ENCODE data around the gene CATSPER4. TPM values are rescaled to one million over a fixed set of nuclear protein-coding genes. Genes with fewer than 3 reads are reported as not detected.
A peak's percentile ranks its signal among the peaks of the same experiment; 100 is the strongest.

The CATSPER4 gene
- total RNA-seq, 2 experiments from 2014 or later = not detected

DNA sequence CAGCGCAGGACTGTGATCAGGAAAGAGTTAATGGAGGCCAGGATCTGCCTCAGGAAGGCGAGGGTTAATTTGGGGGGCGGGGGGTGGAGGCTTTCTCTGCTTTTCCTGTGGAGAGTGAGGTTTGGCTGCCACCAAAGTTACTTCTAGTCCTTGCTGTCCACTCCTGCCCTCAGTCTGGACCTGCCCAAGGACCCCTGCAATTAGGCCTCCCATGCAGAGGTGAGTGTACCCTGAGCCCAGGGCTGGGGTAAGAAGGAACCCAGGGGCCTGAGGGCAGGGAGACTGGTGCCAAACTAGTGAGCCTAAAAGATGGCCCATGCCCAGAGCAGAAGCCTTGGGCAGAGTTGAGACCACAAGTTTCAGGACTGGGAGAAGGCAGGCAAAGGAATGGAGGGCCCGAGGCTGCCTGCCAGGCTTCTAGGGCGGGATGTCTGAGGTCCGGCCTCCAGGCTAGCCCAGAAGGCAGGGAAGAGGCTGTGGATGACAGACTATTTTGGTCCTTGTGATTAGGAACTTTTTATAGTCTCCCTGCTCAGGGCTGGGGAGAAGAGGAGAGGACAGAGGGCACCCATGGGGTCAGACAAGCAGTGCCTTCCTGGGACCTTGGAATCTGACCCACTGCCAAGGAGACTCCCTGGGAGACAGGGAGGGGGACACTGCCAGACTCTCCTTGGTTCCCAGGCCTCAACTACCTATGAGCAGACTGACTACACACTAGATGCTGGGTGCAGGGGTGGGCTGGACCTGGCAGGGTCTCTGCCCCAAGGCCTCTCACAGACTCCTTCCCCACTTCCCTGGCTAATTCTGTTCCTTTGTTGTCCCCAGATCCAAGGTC lies 31.3 kb upstream of the CATSPER4 start, which contains the start of gene FAM110D:
Gene FAM110D (plus strand): TSS at position 172 of the 835 bp plus-strand sequence. CDS start 2,213 bp downstream, outside the sequence.
- ChIA-PET POLR2A (no interaction called here), CTCF (interaction anchor here (0.8 to 3.3 kb wide), 2 partner anchors 11 to 673 kb away, joined by 3 to 11 read pairs; partner anchors contain the start of genes C1orf232 and ZNF593)
- Mint-ChIP-seq H3K4me3 (no peak within 1 kb of the TSS), H3K27me3 (peaks cover 58% of the 10 kb centered on the region), H3K36me3 (ENCODE audit: low read depth) (no peaks in the 10 kb centered on the region), H3K9me3 (no peaks in the 10 kb centered on the region), H3K4me1 (peaks cover 12% of the 10 kb centered on the region), H3K27ac (no peak within 1 kb of the TSS)
- no peak for DNase-seq

DNA sequence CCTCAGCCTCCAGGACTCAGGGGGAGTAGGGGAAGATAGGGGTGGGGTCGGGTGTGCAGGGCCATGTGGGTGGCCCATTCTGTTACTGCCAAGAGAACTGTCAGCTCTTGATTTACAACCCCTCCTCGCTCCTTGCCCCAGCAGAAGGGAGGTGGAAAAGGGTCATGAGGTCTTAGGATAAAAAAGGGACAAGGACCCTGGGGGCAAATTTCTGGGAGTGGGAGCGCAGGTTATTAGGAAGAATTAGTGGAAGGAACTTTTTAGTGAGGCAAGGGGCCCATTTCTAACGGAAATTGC lies 30.7 kb upstream of the CATSPER4 start:
- POLR2A ChIA-PET = no interaction called here
- no peak overlapping the region for H3K27ac Mint-ChIP-seq
- peaks cover 15% of the 10 kb centered on the region for H3K4me1 Mint-ChIP-seq
- H3K27me3 Mint-ChIP-seq = peaks cover 58% of the 10 kb centered on the region
- H3K36me3 Mint-ChIP-seq (ENCODE audit: low read depth) = no peaks in the 10 kb centered on the region
- H3K9me3 Mint-ChIP-seq = no peaks in the 10 kb centered on the region
- CTCF ChIA-PET = interaction anchor here (0.8 to 3.3 kb wide), 3 partner anchors 10 to 672 kb away, joined by 3 to 11 read pairs (median 4); partner anchors contain the start of genes C1orf232, CEP85 and ZNF593
- no peak overlapping the region for H3K4me3 Mint-ChIP-seq
- no peak for DNase-seq

DNA sequence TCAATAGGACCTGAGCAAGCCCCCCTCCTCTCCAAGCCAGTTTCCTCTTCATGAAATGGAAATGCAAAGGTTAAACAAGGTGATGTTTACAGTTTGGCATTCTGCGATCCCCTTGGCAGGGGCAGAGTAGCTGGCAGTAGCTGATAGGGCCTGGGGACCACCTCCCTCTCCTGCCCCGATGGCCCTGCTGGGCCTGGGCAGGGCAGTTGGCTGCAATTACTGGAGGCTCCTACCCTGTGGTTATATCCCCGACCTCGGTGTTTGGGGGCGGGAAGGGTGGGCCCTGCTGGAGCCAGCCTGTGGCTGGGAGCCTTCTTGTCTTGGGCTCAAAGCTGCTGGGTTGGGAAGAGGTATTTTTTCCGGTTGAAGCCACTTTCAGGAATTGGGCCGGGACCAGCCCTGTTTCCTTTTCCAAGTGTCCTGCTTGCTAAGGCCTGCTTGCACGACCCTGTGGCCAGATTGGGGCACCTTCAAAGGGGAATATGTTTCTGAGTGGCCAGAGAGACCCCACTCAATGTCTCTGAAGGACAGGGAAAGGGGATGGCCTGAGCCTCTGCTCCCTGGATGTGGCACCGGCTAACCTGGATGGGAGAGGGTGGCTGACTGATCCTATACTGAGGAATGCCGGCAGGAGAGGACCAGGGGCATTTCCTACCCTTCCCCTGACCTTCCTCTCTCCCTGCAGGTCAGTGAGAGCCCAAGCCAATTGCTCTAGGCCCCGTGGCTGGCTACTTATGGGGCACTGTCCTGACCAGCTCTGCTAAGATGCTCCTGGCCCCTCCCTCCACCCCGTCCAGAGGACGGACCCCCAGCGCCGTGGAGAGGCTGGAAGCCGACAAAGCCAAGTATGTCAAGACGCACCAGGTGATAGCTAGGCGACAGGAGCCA lies 29.6 kb upstream of the CATSPER4 start:
- Mint-ChIP-seq H3K27ac (no peak overlapping the region), H3K4me1 (peaks cover 25% of the 10 kb centered on the region), H3K36me3 (ENCODE audit: low read depth) (no peaks in the 10 kb centered on the region), H3K4me3 (no peak overlapping the region), H3K27me3 (peaks cover 51% of the 10 kb centered on the region), H3K9me3 (no peaks in the 10 kb centered on the region)
- POLR2A ChIA-PET = no interaction called here
- CTCF ChIA-PET = interaction anchor here (0.7 to 1.5 kb wide), 5 partner anchors 9 to 130 kb away, joined by 3 to 5 read pairs (median 4); partner anchors contain the start of genes CEP85 and ZNF593
- DNase-seq = no peak

DNA sequence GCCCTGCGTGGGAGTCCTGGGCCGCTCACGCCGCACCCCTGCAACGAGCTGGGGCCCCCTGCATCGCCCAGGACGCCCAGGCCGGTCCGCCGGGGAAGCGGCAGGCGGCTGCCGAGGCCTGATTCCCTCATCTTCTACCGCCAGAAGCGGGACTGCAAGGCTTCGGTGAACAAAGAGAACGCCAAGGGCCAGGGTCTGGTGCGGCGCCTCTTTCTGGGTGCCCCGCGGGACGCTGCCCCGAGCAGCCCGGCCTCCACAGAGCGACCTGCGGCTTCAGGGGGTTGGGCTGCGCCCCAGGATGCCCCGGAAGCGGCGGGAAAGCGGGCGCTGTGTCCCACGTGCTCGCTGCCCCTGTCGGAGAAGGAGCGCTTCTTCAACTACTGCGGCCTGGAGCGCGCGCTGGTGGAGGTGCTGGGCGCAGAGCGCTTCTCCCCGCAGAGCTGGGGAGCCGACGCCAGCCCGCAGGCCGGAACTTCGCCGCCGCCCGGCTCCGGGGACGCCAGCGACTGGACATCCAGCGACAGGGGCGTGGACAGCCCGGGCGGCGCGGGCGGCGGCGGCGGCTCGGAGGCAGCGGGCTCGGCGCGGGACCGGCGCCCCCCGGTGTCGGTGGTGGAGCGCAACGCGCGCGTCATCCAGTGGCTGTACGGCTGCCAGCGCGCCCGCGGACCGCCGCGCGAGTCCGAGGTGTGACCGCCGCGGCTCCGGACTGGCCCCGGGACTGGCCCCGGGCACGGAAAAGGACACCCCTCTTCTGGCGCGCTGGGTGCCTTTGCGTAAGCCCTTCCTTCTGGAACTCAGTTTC lies 28.8 kb upstream of the CATSPER4 start:
- H3K36me3 Mint-ChIP-seq (ENCODE audit: low read depth) = no peaks in the 10 kb centered on the region
- no peak overlapping the region for H3K27ac Mint-ChIP-seq
- no peaks in the 10 kb centered on the region for H3K9me3 Mint-ChIP-seq
- peaks cover 26% of the 10 kb centered on the region for H3K4me1 Mint-ChIP-seq
- peak; percentile 47 for DNase-seq
- POLR2A ChIA-PET = no interaction called here
- peaks cover 47% of the 10 kb centered on the region for H3K27me3 Mint-ChIP-seq
- CTCF ChIA-PET = interaction anchor here (0.7 to 1.2 kb wide), 5 partner anchors 9 to 131 kb away, joined by 3 to 5 read pairs (median 3); partner anchors contain the start of gene ZNF593
- peak overlapping the region; percentile 50 for H3K4me3 Mint-ChIP-seq

DNA sequence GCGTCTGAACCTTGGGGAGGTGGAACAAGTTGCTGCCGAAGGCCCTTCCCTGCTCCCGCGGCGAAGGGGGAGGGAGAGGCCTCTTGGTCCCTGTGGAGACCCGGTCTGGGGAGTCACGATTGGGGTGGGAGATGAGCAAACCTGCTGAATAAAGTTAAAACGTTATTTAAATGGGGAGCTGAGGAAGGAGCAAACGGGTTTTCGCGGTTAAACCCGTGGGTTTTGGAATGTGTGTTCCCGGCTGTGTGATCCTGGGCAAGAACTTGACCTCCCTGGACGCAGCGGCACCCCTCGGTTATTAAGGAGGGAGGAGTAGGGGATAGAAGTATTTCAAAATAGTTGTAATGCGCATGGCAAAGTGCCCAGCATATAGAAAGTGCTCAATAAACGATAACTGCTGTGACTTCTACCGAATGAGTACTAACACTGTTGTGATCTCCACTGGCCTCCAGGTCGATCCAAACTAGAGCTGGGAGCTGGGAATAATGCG lies 28.1 kb upstream of the CATSPER4 start:
- Mint-ChIP-seq H3K36me3 (ENCODE audit: low read depth) (no peaks in the 10 kb centered on the region), H3K4me1 (peaks cover 29% of the 10 kb centered on the region), H3K27me3 (peaks cover 44% of the 10 kb centered on the region), H3K9me3 (no peaks in the 10 kb centered on the region), H3K4me3 (peak overlapping the region; percentile 50), H3K27ac (no peak overlapping the region)
- no peak for DNase-seq
- ChIA-PET POLR2A (no interaction called here), CTCF (interaction anchor here (0.8 to 1.2 kb wide), 4 partner anchors 8 to 132 kb away, joined by 3 to 5 read pairs (median 3); partner anchors contain the start of gene ZNF593)

DNA sequence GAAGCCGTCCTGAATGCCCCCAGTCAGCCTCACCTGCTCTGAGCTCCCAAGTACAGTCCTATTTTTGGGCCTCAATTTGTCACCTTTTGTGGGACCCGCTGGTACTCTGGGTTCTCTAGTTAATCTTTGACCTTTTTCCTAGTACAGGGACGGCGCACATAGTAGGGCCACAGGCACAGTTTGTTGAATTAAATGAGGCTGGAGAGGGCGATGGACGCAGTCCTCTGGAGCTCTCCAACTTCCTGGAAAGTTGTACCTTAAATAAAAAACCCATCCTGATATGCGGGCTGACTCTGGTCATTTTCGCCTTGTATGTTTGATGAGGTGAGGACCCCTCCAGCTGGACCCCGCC lies 26.7 kb upstream of the CATSPER4 start:
- no peaks in the 10 kb centered on the region for H3K9me3 Mint-ChIP-seq
- ChIA-PET POLR2A (no interaction called here), CTCF (interaction anchor here (1.2 kb wide), 1 partner anchor 18 kb away, joined by 5 read pairs; no protein-coding TSS in a partner anchor)
- no peaks in the 10 kb centered on the region for H3K36me3 Mint-ChIP-seq (ENCODE audit: low read depth)
- H3K4me3 Mint-ChIP-seq = no peak overlapping the region
- H3K27me3 Mint-ChIP-seq = peaks cover 43% of the 10 kb centered on the region
- peaks cover 32% of the 10 kb centered on the region for H3K4me1 Mint-ChIP-seq
- H3K27ac Mint-ChIP-seq = no peak overlapping the region
- no peak for DNase-seq

DNA sequence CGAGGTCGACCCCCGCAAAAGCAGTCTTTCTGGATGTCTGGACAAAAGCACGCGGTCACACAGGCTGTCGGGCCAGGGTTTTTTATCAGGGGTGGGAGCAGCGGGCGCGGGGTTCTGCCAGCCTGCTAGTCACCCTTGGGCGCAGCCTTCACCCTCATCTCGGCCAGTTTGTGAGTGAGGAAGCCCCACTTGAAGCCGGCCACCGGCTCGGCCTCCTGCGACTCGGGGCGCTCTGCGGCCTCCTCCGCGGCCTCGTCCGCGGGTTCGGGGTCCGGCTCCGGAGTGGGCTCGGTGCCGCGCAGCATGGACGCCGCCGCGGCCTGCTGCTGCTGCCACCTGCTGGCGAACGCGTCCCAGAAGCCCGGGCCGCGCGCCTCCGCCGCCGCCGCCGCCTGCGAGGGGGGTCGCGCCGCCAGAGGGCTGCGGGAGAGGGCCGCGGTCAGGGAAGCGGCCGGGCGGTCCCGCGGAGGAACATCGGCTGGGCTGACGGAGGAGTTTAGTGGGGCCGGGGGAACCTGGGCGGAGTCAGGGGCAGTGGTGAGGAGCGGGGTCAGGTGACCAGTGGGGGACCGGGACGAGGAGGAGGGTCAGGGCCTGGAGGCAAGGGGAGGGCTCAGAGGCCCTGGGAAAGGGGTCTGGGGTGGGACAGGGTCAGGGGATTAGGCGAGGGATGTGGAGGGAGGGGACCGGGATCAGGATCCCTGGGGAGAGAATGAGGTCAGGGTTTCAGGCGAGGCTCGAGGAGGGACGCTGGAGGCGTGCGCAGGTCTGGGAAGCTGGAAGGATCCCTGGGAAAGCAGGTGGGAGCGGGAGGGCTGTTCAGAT lies 26.2 kb upstream of the CATSPER4 start:
- peak overlapping the region; percentile 51 for H3K4me3 Mint-ChIP-seq
- H3K36me3 Mint-ChIP-seq (ENCODE audit: low read depth) = no peaks in the 10 kb centered on the region
- CTCF ChIA-PET = interaction anchor here (1.2 kb wide), 1 partner anchor 19 kb away, joined by 5 read pairs; no protein-coding TSS in a partner anchor
- peaks cover 39% of the 10 kb centered on the region for H3K27me3 Mint-ChIP-seq
- peak; percentile 50 for DNase-seq
- no peaks in the 10 kb centered on the region for H3K9me3 Mint-ChIP-seq
- peaks cover 33% of the 10 kb centered on the region for H3K4me1 Mint-ChIP-seq
- POLR2A ChIA-PET = no interaction called here
- H3K27ac Mint-ChIP-seq = no peak overlapping the region

DNA sequence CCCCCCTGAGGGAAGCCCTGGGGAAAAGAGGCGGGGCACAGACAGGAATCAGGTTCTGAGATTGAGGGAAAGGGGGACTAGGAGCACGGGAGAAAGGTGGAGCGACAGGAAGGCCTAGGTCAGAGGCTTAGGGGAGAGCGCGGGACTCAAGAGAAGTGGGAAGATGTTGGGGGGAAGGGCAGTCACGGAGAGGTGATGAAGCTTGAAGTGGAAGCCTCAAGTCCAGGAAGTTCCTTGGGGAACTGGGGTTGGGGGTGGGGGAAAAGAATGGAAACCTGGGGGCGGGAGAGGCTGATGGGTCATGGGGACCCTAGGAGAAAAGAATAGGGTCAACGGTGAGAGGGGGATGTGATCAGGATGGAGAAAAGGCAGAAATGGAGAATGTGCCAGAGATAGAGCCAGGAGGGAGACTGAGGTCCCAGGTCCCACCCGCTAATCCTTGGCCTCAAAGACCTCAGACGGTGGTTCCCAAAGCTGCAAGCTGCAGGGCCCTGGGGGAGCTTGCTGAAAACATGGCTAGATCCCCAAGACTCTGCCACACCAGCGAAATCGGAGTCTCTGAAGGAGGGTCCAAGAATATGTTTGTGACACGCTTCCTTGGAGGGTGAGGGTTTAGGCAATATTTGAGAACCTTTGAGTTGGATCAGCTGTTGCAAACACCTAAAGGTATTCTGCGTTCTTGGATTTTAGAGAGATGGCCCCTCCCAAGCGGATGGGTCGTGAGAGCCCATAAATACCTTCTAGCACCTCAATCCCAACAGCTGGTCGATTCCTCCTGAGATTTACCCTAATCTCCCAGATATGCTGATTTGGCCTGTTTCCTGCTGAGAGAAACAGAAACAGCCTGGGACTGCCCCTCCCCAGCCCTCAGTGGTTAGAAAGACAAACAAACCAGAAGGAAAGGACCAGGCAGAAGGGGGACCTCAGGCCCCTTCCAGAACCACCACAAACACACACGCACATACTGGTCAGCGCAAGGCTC lies 25.2 kb upstream of the CATSPER4 start:
- Mint-ChIP-seq H3K27ac (no peak overlapping the region), H3K4me3 (peak overlapping the region; percentile 51), H3K27me3 (peaks cover 33% of the 10 kb centered on the region), H3K36me3 (ENCODE audit: low read depth) (no peaks in the 10 kb centered on the region), H3K9me3 (no peaks in the 10 kb centered on the region), H3K4me1 (peaks cover 34% of the 10 kb centered on the region)
- ChIA-PET POLR2A (no interaction called here), CTCF (interaction anchor here (1.0 kb wide), 1 partner anchor 95 kb away, joined by 3 read pairs; no protein-coding TSS in a partner anchor)
- DNase-seq = no peak

DNA sequence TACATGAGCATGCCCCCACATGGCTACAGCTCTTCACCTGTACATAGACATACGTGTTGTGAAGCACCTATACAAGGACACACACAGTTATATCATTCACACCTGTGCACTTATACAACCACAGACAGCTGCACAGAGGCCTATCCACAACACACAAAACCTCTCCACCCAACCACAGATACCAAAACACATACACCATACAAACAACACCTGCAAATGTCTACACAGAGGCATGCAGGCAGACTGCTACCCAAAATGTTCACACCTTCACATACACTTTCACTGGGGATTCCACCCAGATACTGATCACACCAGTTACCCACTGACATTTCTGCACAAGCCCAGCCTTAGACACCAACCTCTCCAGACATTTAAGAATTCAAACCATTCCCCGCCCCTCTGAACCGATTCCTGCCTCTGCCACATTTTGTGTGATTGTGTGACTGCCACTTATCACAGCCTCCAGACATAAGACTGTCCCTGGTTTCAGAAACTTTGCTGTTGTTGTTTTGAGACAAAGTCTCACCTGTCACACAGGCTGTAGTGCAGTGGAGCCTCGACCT lies 23.6 kb upstream of the CATSPER4 start:
- H3K36me3 Mint-ChIP-seq (ENCODE audit: low read depth) = peaks cover 2% of the 10 kb centered on the region
- H3K4me1 Mint-ChIP-seq = peaks cover 47% of the 10 kb centered on the region
- DNase-seq = no peak
- no peak overlapping the region for H3K27ac Mint-ChIP-seq
- no peaks in the 10 kb centered on the region for H3K9me3 Mint-ChIP-seq
- peaks cover 27% of the 10 kb centered on the region for H3K27me3 Mint-ChIP-seq
- CTCF ChIA-PET = interaction anchor here (0.6 to 1.5 kb wide), 3 partner anchors 45 to 250 kb away, joined by 3 to 4 read pairs (median 3); partner anchors contain the start of gene CEP85
- POLR2A ChIA-PET = no interaction called here
- H3K4me3 Mint-ChIP-seq = no peak overlapping the region

DNA sequence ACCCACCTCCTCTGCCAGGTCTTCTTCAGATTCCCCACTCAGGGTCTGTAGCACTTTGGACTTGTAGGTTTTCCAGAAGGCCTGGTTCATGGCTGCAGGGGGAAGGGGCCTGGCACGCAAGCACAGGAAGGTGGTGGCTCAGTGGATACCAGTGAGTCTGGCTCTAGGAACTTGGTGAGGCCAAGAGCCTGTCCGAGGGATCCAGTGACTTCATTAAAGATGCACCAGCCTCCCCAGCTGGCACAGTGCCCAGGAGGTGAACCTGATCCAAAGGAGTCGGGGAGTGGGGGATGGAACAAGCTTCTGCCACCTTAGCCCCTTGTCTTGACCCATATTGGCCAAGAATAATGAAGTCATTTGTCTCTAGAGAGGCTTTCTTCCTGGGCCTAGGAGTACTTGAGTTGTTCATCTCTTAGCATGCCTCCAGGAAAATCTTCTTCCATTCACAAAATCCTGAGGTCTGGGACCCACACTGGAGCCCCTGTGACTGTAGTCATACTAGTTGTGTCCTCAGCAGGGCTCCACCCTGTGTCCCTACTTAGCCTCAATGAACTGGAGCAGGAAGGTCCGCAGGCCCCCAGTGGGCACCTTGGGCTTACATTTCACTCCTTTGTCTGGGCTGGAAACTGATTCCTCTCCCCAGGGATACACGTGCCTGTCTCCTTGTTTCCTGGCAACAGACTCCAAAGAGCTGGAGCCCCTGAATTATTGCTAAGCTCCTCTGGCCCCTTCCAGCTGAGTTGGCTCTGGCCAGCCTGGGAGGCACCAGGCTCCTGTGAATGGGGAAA lies 21.8 kb upstream of the CATSPER4 start, which contains the start of gene C1orf232:
Gene C1orf232 (minus strand): TSS at position 554 of the 788 bp plus-strand sequence. CDS start 464 bp downstream, at position 90.
- Mint-ChIP-seq H3K27me3 (peaks cover 16% of the 10 kb centered on the region), H3K27ac (peak within 1 kb of the TSS; percentile 88), H3K36me3 (ENCODE audit: low read depth) (peaks cover 2% of the 10 kb centered on the region), H3K9me3 (no peaks in the 10 kb centered on the region), H3K4me1 (peaks cover 42% of the 10 kb centered on the region), H3K4me3 (peak within 1 kb of the TSS; percentile 82)
- DNase-seq = no peak
- CTCF ChIA-PET = interaction anchor here (0.7 to 3.5 kb wide), 13 partner anchors 10 to 273 kb away, joined by 3 to 20 read pairs (median 5); partner anchors contain the start of genes CEP85, DHDDS, FAM110D and PDIK1L
- POLR2A ChIA-PET = interaction anchor here (0.9 kb wide), 1 partner anchor 66 kb away, joined by 3 read pairs; no protein-coding TSS in a partner anchor
